A673 (cell line): ENCODE data around the gene ZNF219. TPM values are rescaled to one million over a fixed set of nuclear protein-coding genes. Genes with fewer than 3 reads are reported as not detected.

Source experiments
- BruUV-seq: library from RNA; stranded (reverse); fragments of 400-500 nt; replicated peaks from 2 replicates; lab custom pipeline; 2021; lab: Mats Ljungman, UMichigan
- CTCF ChIA-PET: fragments of 300-600 bp; sonication (Branson Sonifier 250); formaldehyde crosslinking; loops from one replicate; lab custom pipeline; 2022; ENCODE audit warnings: antibody characterized with exemption; lab: Charles Lee
- POLR2A ChIA-PET: fragments of 300-600 bp; sonication (Branson Sonifier 250); formaldehyde crosslinking; loops from one replicate; lab custom pipeline; 2022; ENCODE audit warnings: antibody characterized with exemption; ENCODE audit not compliant: low non-redundant PET; lab: Charles Lee
- DNase-seq: peaks from one replicate; pipeline ENCODE4 v3.0.0-alpha.2; 2015; ENCODE audit warnings: low spot score
- H3K27ac ChIP-seq: fragments of 200-600 bp; sonication (generic); 2 replicates; pipeline ENCODE4 v1.5.1; 2016; ENCODE audit warnings: mixed run types, low read depth, mild to moderate bottlenecking, mixed read lengths, antibody characterized with exemption, low read length; ENCODE audit not compliant: poor library complexity, severe bottlenecking
- H3K27me3 ChIP-seq: fragments of 200-600 bp; sonication (generic); replicated peaks from 2 replicates; pipeline ENCODE4 v1.6.1; 2017; ENCODE audit warnings: mixed run types, low read depth, mild to moderate bottlenecking, mixed read lengths, antibody characterized with exemption, low read length; ENCODE audit not compliant: insufficient read depth, poor library complexity
- H3K36me3 ChIP-seq: fragments of 200-600 bp; sonication (generic); 2 replicates; pipeline ENCODE4 v1.6.1; 2016; ENCODE audit warnings: mixed run types, mild to moderate bottlenecking, mixed read lengths, antibody characterized with exemption, low read length; ENCODE audit not compliant: insufficient read depth, poor library complexity, severe bottlenecking
- H3K4me1 ChIP-seq: fragments of 200-600 bp; sonication (generic); 2 replicates; pipeline ENCODE4 v1.6.1; 2017; ENCODE audit warnings: mixed run types, mild to moderate bottlenecking, mixed read lengths, antibody characterized with exemption, low read length; ENCODE audit not compliant: insufficient read depth, poor library complexity, severe bottlenecking
- H3K4me3 ChIP-seq: fragments of 200-600 bp; sonication (generic); 2 replicates; pipeline ENCODE4 v1.5.1; 2016; ENCODE audit warnings: low read depth, mixed run types, mild to moderate bottlenecking, mixed read lengths, low read length; ENCODE audit not compliant: poor library complexity, severe bottlenecking
- H3K9me3 ChIP-seq: fragments of 200-600 bp; sonication (generic); 2 replicates; pipeline ENCODE4 v1.6.1; 2016; ENCODE audit warnings: mixed run types, low read depth, mild to moderate bottlenecking, mixed read lengths, antibody characterized with exemption, low read length; ENCODE audit not compliant: poor library complexity, severe bottlenecking
- EZH2 ChIP-seq: fragments of 200-600 bp; sonication (generic); IDR thresholded peaks from 2 replicates; pipeline ENCODE4 v1.6.1; 2017; ENCODE audit warnings: borderline replicate concordance, low read depth, mild to moderate bottlenecking, mixed read lengths, antibody characterized with exemption, low read length; ENCODE audit not compliant: poor library complexity, severe bottlenecking
- intact Hi-C: fragments of 100-400 bp; cut with micrococcal nuclease; formaldehyde crosslinking; loops from one replicate; pipeline ENCODE4 v1.10.0; 2022; ENCODE audit not compliant: unreplicated experiment
- total RNA-seq: library from RNA; stranded (reverse); gene quantifications from 2 replicates; pipeline ENCODE4 v1.2.3, GENCODE V29; 2021
- TF ChIP-seq, protein P1 (sequence below): fragments of 300-800, 200-600 bp; sonication (generic); conservative IDR thresholded peaks from 2 replicates; pipeline ENCODE4 v1.5.1; 2017; ENCODE audit warnings: low read depth, mild to moderate bottlenecking, antibody characterized with exemption, low read length, moderate library complexity, mixed read lengths

The ZNF219 gene
- total RNA-seq, 1 experiment from 2014 or later = 84.6 TPM

DNA sequence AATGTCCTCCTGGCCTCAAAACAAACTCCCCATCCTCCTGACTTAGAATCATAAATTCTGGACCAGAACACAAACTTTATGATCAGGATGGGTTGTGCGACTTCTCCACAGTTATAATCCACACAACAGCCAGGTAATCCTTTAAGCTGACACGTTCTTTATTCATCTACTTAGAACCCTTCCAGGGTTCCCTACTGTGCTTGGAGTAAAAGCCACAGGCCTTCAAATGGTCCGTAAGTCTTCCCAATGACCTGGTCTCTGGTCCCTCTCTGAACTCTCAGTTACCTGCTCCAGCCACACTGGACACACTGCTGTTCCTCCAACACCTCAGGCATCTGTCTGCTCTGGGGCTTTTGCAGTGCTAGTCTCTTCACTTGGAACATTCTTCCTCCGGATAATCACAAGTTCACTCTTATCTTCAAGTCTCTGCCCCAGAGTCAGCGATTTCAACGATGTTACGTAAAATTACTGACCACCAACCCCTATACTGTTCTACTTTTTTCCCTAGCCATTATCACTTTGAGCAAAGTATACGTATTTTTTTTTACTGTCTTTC lies 58.0 kb downstream of the ZNF219 start:
- no peaks in the 10 kb centered on the region for H3K9me3 ChIP-seq
- H3K36me3 ChIP-seq = no peaks in the 10 kb centered on the region
- ChIA-PET CTCF (interaction anchor here (0.9 to 2.0 kb wide), 4 partner anchors 25 to 282 kb away, joined by 3 to 44 read pairs (median 4); no protein-coding TSS in a partner anchor), POLR2A (no interaction called here)
- H3K27ac ChIP-seq = no peak overlapping the region
- BruUV-seq = no TSS peak
- H3K27me3 ChIP-seq = no peaks in the 10 kb centered on the region
- TF ChIP-seq EZH2 = no peak
- TF ChIP-seq, protein P1, sequence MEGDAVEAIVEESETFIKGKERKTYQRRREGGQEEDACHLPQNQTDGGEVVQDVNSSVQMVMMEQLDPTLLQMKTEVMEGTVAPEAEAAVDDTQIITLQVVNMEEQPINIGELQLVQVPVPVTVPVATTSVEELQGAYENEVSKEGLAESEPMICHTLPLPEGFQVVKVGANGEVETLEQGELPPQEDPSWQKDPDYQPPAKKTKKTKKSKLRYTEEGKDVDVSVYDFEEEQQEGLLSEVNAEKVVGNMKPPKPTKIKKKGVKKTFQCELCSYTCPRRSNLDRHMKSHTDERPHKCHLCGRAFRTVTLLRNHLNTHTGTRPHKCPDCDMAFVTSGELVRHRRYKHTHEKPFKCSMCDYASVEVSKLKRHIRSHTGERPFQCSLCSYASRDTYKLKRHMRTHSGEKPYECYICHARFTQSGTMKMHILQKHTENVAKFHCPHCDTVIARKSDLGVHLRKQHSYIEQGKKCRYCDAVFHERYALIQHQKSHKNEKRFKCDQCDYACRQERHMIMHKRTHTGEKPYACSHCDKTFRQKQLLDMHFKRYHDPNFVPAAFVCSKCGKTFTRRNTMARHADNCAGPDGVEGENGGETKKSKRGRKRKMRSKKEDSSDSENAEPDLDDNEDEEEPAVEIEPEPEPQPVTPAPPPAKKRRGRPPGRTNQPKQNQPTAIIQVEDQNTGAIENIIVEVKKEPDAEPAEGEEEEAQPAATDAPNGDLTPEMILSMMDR = no peak
- DNase-seq = no peak
- intact Hi-C loops = loop anchor here (1.0 kb wide), 1 partner anchor 26 kb away; no protein-coding TSS in a partner anchor
- no peak overlapping the region for H3K4me3 ChIP-seq
- no peaks in the 10 kb centered on the region for H3K4me1 ChIP-seq

Other genes with a start within 250 kb of the ZNF219 start
- not detected in 2 replicates for gene RNASE3, start 207.3 kb downstream of the ZNF219 start, total RNA-seq
- not detected in 2 replicates for gene RNASE2, start 143.2 kb downstream of the ZNF219 start, total RNA-seq
- gene METTL17, start 108.7 kb downstream of the ZNF219 start, total RNA-seq = 95.4 and 98.4 TPM in 2 replicates
- gene SLC39A2, start 99.4 kb downstream of the ZNF219 start, total RNA-seq = not detected in 2 replicates
- gene NDRG2, start 73.6 kb downstream of the ZNF219 start, total RNA-seq = 8.0 and 17.1 TPM in 2 replicates
- gene TPPP2, start 68.4 kb downstream of the ZNF219 start, total RNA-seq = not detected in 2 replicates
- not detected in 2 replicates for gene RNASE13, start 63.8 kb downstream of the ZNF219 start, total RNA-seq
- not detected in 2 replicates for gene RNASE7, start 56.3 kb downstream of the ZNF219 start, total RNA-seq
- not detected in 2 replicates for gene RNASE8, start 40.8 kb downstream of the ZNF219 start, total RNA-seq
- 89.6 and 94.1 TPM in 2 replicates for gene ARHGEF40, start 28.4 kb downstream of the ZNF219 start, total RNA-seq
- gene TMEM253, start 2.4 kb upstream of the ZNF219 start, total RNA-seq = 0.48 and 0.49 TPM in 2 replicates
- not detected in 2 replicates for gene OR5AU1, start 57.4 kb upstream of the ZNF219 start, total RNA-seq
- 934 and 949 TPM in 2 replicates for gene HNRNPC, start 170.8 kb upstream of the ZNF219 start, total RNA-seq
- 0.86 and 0.98 TPM in 2 replicates for gene RPGRIP1, start 181.4 kb upstream of the ZNF219 start, total RNA-seq